SW480 (cell line): ENCODE data around the gene KIAA0753.
"Not testable (repeated sequence)": the region's sequence is repeated elsewhere in the genome, so short reads cannot be mapped to it uniquely, and the experiment has no call there.

Experiments
- DNase-seq: peaks from one replicate; pipeline ENCODE4 v3.0.0-alpha.2; 2016; ENCODE audit warnings: low spot score

The KIAA0753 gene

GRCh38 chr17:6596941-6597340 lies 43.6 kb downstream of the KIAA0753 start:
- no peak for DNase-seq

- DNase-seq, result no peak
Observed at GRCh38 chr17:6596511-6596910, 44.0 kb downstream of the KIAA0753 start.

DNA sequence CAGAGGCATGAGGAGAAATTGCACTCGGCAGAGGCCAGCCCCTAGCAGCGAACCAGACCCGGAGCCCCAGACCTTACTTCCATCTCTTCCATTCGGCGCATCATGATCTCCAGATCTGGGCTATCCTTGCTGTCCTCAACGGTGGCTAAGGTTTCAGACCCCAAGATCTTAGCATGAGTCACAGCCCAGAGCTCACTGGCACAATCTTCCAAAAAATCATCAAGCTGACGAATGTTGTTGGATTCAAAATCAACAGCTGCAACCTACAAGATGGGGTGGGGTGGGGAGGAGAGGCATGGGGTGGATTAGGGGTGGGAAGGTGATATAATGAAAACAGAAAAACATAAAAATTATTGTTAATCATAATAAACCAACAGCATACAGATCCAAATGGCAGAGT lies 44.4 kb downstream of the KIAA0753 start:
- DNase-seq, result no peak

DNA sequence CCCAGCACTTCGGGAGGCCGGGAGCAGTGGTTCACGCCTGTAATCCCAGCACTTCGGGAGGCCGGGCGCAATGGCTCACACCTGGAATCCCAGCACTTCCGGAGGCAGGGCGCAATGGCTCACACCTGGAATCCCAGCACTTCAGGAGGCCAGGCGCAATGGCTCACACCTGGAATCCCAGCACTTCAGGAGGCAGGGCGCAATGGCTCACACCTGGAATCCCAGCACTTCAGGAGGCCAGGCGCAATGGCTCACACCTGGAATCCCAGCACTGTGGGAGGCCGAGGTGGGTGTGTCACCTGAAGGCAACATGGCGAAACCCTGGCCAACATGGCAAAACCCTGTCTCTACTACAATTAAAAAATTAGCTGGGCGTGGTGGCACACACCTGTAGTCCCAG lies 47.1 kb downstream of the KIAA0753 start:
- not testable (repeated sequence) for DNase-seq

DNA sequence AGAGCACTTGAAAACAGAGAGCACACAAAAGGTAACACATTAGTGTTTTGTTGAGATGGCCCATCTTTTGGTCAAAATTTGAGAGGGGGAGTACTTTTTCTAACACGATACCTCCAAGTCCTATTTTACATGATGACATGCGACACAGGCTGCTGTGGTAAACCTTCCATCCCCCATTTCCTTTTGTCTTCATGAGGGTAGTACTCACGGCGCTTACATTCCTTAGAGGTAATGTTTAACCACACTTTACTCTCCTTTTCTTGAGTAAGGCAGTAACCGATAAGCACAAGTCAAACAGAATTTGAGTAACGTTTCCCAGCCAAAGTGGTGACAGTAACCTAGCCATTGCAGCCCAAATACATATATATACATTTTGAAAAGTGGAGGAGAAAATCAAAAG lies 48.3 kb downstream of the KIAA0753 start:
- no peak for DNase-seq

DNA sequence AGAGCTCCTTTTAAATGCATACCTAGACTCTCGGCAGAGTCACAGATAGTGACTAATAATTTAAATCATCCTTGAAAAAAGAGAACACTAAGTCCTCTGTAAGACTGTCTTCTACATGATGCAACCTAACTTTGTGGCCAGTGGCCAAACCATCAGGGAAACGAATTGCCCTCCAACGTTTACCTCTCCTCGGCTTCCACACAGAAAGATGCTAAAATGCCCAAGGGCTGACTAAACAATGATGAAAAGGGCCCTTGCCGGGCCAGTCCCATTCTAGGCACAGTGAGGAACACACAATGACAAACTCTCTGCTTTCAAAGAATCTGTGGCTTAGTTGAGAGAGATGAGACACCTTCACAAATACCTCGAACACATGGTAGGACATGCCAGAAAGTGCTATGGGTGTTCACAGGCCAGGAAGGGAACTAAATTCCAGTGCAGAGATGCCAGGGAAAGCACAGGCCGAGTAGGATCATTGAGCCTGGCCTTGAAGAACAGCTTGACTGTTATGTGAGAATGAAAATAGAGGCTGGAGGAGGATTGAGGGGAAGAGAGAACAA lies 48.8 kb downstream of the KIAA0753 start:
- DNase-seq, result no peak

GRCh38 chr17:6589266-6589946 lies 51.1 kb downstream of the KIAA0753 start:
- no peak for DNase-seq

DNA sequence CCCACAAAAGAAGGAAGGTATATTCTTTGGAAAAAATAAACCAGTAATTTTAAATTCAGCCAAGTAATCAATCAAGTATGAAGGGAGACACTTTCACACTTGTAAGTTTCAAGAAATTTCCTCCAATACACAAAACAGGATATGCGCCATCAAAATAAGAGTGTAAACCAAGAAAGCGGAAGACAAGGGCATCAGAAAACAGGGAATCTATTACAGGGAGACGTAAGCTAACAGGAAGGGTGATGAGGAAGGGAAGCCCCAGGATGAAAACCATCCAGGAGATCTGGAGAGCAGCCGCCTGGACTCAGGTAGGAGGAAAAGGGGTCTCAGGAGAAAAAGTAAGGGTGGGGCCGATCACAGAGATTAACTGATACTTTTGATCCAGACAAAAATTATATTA lies 52.3 kb downstream of the KIAA0753 start:
- DNase-seq, result no peak

DNA sequence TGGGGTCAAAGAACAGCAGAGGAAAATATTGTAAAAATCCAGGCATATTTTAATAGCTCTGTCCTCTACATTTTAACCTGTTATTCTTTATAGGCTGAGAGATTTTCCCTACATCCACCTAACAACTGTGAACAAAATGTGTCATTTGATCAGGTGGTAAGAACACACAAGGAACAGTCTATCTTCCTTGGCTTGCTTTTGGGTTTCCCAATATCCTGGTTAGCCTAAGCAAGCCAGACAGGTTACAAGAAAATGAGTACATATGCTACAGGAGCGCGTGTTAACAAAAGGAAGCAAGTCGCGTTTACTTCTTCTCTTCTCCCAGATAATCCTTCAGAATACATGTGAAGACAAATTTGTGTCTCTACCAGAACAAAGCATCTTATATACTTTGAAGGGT lies 53.2 kb downstream of the KIAA0753 start:
- no peak for DNase-seq

DNA sequence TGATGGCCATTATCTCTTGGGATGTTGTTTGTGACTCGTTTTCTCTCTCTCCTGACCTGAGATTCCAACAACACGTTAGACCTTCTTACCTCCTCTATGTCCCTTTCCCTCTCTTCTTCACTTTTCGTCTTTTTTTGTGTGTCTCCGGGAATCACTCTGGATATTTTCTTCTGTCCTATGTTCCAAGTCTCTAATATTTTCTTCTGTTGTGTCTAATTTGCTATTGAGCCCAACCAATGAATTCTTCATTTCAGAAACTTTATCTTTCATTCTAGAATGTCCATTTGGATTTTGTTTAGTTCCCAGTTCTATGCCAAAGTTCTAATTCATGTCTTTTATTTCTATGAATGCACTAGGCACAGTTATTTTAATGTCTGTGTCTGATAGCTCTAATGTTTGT lies 57.1 kb downstream of the KIAA0753 start:
- DNase-seq, result no peak

DNA sequence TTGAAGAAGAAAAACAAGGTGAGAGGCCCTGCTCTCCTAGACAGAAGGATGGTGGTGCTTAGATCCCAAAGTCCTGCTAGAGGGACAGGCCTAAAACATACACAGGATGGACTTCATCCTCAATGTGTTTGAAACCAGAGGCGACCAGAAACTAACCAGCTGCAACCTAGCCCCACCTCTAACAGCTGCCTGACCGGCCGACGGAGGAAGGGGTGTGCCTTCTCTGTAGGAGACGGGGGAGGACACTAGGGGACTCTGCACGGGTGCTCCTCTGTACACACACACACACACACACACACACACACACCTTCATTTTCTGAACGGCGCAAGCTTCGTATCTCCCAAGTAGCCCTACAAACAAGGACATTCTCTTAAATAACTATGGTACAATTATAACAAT lies 59.9 kb downstream of the KIAA0753 start:
- no peak for DNase-seq

- DNase-seq, result no peak
Observed at GRCh38 chr17:6578491-6578890, 62.0 kb downstream of the KIAA0753 start.

GRCh38 chr17:6577686-6578263 lies 62.7 kb downstream of the KIAA0753 start:
- peak; percentile 67 for DNase-seq

DNA sequence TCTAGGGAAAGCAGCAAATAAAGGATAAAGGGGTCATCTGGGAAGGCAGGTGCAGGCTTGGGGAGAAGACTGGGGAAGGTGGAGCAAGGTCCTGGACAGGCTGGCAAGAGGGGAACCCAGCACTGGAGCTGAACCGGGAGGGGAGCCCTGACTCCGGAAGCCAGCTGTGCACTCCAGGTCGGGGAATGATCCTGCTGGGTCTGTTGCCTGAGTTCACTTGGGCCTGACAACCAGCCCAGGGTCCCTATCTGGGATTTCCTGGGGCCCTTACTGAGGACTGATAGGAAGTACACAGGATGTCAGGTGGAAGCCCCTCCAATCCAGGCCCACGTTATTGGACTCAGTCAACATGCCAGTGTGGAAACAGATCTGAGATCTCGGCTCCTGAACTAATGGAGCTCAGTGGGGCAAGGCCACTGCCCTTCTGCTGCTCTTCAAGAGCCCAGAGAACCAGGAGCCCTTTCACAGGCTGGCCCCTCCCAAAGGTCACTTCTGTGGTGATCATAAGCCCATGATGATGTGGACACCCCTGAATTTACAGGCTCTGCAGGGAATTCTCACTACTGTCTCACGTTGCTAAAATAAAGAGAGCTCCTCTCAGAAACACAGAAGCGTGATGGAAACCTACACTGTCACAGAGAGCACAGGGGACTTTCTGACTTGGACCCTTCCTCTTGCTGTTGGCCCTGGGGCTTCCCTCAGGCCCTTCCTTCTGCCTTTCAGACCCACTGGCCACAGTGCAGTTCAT lies 64.3 kb downstream of the KIAA0753 start:
- DNase-seq, result no peak

DNA sequence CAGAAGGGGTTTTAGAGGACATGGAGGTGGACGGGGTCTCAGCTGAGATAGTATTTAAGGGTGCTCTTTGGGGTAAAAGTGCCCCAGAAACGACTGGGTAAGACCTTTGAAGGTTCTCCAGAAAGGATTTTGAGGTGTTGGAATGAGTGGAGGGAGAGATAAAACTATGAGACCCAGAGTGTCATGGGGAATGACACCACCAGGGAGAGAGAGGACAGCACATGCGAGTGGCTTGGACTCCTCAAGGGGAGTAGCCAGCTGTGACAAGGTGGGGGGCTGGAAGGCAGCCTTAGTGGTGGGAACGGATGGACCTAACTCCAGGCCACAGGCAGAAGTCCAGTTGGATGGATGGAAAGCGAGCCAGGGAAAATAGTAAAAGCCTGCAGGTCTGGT lies 64.9 kb downstream of the KIAA0753 start:
- DNase-seq, result no peak

- DNase-seq, result peak; percentile 60
Observed at GRCh38 chr17:6574687-6575595, 65.6 kb downstream of the KIAA0753 start.

DNA sequence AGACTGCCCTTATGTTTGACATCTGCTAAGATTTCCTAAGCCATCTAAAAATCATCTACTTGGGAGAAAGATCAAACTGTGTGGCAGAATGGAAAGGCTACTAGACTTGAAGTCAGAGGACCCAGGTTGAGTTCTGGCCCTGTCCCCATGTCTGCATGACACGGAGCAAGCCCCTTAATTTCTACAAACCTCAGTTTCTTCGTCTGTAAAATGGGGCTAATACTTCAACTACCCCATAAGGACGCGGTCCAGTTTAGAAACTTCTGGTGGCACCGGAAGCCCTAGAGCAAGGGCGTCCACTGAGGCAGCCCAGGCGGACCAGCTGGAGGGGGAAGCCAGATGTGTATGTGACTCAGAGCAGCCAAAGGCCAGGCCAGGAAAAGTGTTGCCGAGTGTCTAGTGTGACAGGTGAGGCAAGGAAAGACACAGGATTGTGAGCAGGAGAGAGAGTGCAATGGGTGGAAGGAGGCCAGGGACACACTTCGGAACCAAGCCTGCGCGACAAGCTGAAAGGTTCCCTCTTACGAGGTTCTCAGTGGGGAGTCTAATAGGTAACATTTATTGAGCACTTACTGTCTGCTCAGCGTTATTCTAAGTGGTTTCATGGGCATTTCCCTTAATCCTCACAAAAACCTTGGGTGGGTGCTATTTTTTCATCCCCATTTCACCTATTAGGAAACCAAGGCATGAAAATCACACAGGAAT lies 66.4 kb downstream of the KIAA0753 start:
- no peak for DNase-seq

DNA sequence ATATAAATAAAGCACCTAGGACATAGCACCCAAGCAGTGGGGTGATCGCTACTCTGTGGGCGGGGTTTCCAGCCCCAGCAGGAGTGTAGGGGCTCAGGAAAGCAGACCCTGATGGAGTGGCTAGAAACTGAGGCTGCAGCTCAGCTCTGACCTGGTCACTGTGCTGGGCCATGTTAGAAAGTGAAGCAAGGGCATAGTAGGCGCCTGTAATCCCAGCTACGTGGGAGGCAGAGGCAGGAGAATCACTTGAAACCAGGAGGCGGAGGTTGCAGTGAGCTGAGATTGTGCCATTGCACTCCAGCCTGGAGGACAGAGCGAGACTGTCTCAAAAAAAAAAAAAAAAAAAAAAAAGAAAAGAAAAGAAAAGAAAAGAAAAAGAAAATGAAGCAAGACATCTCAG lies 67.0 kb downstream of the KIAA0753 start:
- not testable (repeated sequence) for DNase-seq

GRCh38 chr17:6572972-6573370 lies 67.5 kb downstream of the KIAA0753 start:
- DNase-seq, result no peak

DNA sequence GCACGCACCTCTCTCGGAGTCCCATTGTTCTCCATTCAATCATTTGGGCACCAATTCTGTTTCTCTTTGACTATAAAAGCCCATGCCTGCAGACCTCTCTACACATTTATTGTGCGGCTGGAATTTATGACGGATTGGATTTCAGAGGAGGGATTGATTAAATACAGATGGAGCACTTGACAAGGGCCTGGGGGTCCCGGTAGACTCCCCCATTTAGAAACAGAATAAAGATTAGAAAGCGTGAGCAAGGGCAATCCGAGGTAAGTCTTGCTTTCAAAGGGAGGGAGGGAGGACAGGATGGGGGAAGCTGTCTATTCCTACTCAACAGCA lies 69.1 kb downstream of the KIAA0753 start:
- no peak for DNase-seq

DNA sequence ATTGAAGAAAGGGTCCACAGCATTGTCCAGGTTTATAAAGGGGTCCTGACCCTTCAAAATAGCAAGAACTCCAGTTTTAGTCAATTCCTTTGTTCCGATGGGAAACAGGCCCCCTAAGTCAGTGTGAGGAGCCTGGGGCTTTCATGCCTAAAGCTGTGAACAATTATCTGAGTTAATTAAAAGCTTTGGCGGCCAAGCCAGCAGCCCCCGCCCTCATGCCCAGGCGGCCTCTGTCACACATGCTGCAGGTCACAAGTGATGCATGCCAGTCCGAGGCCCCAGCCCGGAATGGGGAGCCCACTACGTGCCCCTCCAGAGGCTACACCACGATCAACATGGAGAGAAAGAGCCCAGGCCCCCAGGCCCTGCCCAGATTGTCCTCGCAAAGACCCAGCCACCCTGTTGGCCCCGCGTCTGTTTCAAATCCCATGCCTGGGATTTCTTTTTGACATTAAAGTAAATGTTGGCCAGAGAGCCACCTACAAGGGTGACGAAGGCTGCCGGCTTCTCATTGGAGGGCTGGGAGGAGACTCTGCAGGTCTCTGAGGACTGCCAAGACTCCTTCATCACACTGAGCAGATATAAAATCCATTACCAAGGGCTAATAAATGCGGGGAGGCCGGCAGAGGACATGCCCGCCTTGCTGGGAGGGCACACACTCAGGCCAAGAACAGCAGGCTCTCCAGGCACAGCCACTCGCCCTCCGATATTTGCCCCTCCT lies 69.6 kb downstream of the KIAA0753 start:
- no peak for DNase-seq
